GM12878 (cell line): ENCODE data around the gene EYA4. TPM values are rescaled to one million over a fixed set of nuclear protein-coding genes. Genes with fewer than 3 reads are reported as not detected.

Experiments
- ATAC-seq: fragments of 200-7000 bp; cut with Tn5 transposase; 3 replicates; pipeline ENCODE4 v1.9.1; 2020; ENCODE audit warnings: mild to moderate bottlenecking, moderate library complexity
- BruUV-seq: library from RNA; stranded (reverse); fragments of 400-500 nt; replicated peaks from 2 replicates; lab custom pipeline; 2021; lab: Mats Ljungman, UMichigan
- CTCF ChIA-PET: fragments of 300-600 bp; sonication (Branson Sonifier 250); formaldehyde crosslinking; extraction: SDS; loops from one replicate; lab custom pipeline; 2021; ENCODE audit warnings: inconsistent platforms; lab: Yijun Ruan, JAX
- POLR2A ChIA-PET: fragments of 350-600 bp; formaldehyde crosslinking; extraction: SDS; loops from one replicate; lab custom pipeline; 2021; ENCODE audit warnings: inconsistent platforms; lab: Charles Lee
- RAD21 ChIA-PET: fragments of 300-600 bp; sonication (Branson Sonifier 250); formaldehyde crosslinking; loops from one replicate; lab custom pipeline; 2023; ENCODE audit warnings: antibody characterized with exemption; ENCODE audit not compliant: unreplicated experiment; lab: Charles Lee
- SMC1A ChIA-PET: fragments of 300-600 bp; sonication (Branson Sonifier 250); formaldehyde crosslinking; loops from one replicate; lab custom pipeline; 2023; ENCODE audit not compliant: unreplicated experiment, uncharacterized antibody; lab: Charles Lee
- DNase-seq: peaks from one replicate; pipeline ENCODE4 v3.0.0-alpha.2; 2011; ENCODE audit warnings: low read depth, low spot score
- FAIRE-seq: peaks from 3 replicates; lab custom pipeline; 2011; peaks lifted over from hg19 to GRCh38; lab: Jason Lieb, UNC
- H2AFZ ChIP-seq: 2 replicates; pipeline ENCODE4 v1.6.0; 2011; ENCODE audit warnings: low read depth, low read length, control low read depth; ENCODE audit not compliant: control insufficient read depth
- H3K27ac ChIP-seq: 2 replicates; pipeline ENCODE4 v1.5.1; 2011; ENCODE audit warnings: control low read depth; ENCODE audit not compliant: control insufficient read depth, insufficient read depth
- H3K27me3 ChIP-seq, 2 experiments: replicated peaks in 1 of 2; 2 replicates each; pipeline versions ENCODE4 v1.6.0 to v1.6.1; 2011; ENCODE audit warnings: low read length in 1 of 2; ENCODE audit not compliant: control insufficient read depth in 2 of 2, insufficient read depth in 2 of 2
- H3K36me3 ChIP-seq, 2 experiments: 2 replicates each; pipeline ENCODE4 v1.5.1; 2011; ENCODE audit warnings: low read length in 1 of 2; ENCODE audit not compliant: control insufficient read depth in 2 of 2, insufficient read depth in 2 of 2
- H3K4me1 ChIP-seq: 2 replicates; pipeline ENCODE4 v1.6.1; 2011; ENCODE audit warnings: mild to moderate bottlenecking, low read length, moderate library complexity, mixed read lengths; ENCODE audit not compliant: control insufficient read depth, insufficient read depth
- H3K4me2 ChIP-seq: 2 replicates; pipeline ENCODE4 v1.6.0; 2011; ENCODE audit warnings: control low read depth; ENCODE audit not compliant: control insufficient read depth, insufficient read depth
- H3K4me3 ChIP-seq: fragments of 200-600 bp; sonication (generic); 2 replicates; pipeline ENCODE4 v1.5.1; 2016
- H3K79me2 ChIP-seq: 2 replicates; pipeline ENCODE4 v1.6.0; 2011; ENCODE audit warnings: low read length; ENCODE audit not compliant: control insufficient read depth, insufficient read depth
- H3K9ac ChIP-seq: 2 replicates; pipeline ENCODE4 v1.8.0; 2011; ENCODE audit warnings: low read length, control low read depth, mixed read lengths; ENCODE audit not compliant: control insufficient read depth, insufficient read depth
- H3K9me3 ChIP-seq: replicated peaks from 3 replicates; pipeline ENCODE4 v1.5.1; 2011; ENCODE audit warnings: mild to moderate bottlenecking, low read length; ENCODE audit not compliant: control insufficient read depth, insufficient read depth
- H4K20me1 ChIP-seq: 2 replicates; pipeline ENCODE4 v1.6.0; 2011; ENCODE audit not compliant: control insufficient read depth, insufficient read depth
- ESRRA ChIP-seq: IDR thresholded peaks from 2 replicates; pipeline ENCODE4 v1.6.1; 2012; ENCODE audit warnings: mild to moderate bottlenecking, low read length, improper control_type of control experiment
- HDGF ChIP-seq: fragments of 450-650 bp; IDR thresholded peaks from 2 replicates; pipeline ENCODE4 v1.6.1; 2016; ENCODE audit warnings: antibody characterized with exemption
- NR2C2 ChIP-seq: IDR thresholded peaks from 2 replicates; pipeline ENCODE4 v1.6.1; 2011; ENCODE audit warnings: borderline replicate concordance, low read depth; ENCODE audit not compliant: control insufficient read depth, insufficient read length
- RAD21 ChIP-seq: IDR thresholded peaks from 2 replicates; pipeline ENCODE4 v1.6.1; 2011; ENCODE audit warnings: mild to moderate bottlenecking, low read depth, low read length, moderate library complexity; ENCODE audit not compliant: insufficient read depth
- RELB ChIP-seq: fragments of 450-650 bp; IDR thresholded peaks from 2 replicates; pipeline ENCODE4 v1.6.1; 2017; ENCODE audit warnings: low read depth, mild to moderate bottlenecking, moderate library complexity
- REST ChIP-seq: IDR thresholded peaks from 2 replicates; pipeline ENCODE4 v1.6.1; 2012; ENCODE audit warnings: mild to moderate bottlenecking, low read depth, low read length
- SMAD1 ChIP-seq: fragments of 450-650 bp; IDR thresholded peaks from 2 replicates; pipeline ENCODE4 v1.6.1; 2018; ENCODE audit warnings: mild to moderate bottlenecking, low read depth; ENCODE audit not compliant: partially characterized antibody
- ZBTB4 ChIP-seq: fragments of 450-650 bp; formaldehyde crosslinking; IDR thresholded peaks from 2 replicates; pipeline ENCODE4 v1.4.0; 2022; ENCODE audit warnings: mild to moderate bottlenecking, moderate library complexity
- ZNF207 ChIP-seq: fragments of 450-650 bp; IDR thresholded peaks from 2 replicates; pipeline ENCODE4 v1.6.1; 2014; ENCODE audit warnings: antibody characterized with exemption, mild to moderate bottlenecking, borderline replicate concordance
- WGBS: methylation state at CpG from one replicate; pipeline ENCODE4 v1.1.6; 2016; ENCODE audit warnings: low lambda C conversion rate; ENCODE audit not compliant: insufficient replicate concordance, insufficient coverage; ENCODE audit errors: missing lambda C conversion rate; 5-methylcytosine and 5-hydroxymethylcytosine counted together
- in situ Hi-C: fragments of 300-500 bp; cut with MboI; formaldehyde crosslinking; loops from 9 replicates; pipeline ENCODE4 v1.14.3; 2018; ENCODE audit warnings: mixed read lengths
- intact Hi-C: fragments of 100-400 bp; cut with micrococcal nuclease; formaldehyde crosslinking; loops from one replicate; pipeline ENCODE4 v1.14.2; 2022; ENCODE audit not compliant: unreplicated experiment
- polyA plus RNA-seq, 11 experiments: library from polyadenylated mRNA; depleted of rRNA in 4 of 11; unstranded in 6 of 11; stranded (reverse) in 5 of 11; fragments of >200 nt; fragmentation: Nextera tagmentation in 4 of 11; fragmentation: Illumina TruSeq in 1 of 11; extraction: Ambion mirVana in 4 of 11; extraction: Trizol in 1 of 11; gene quantifications; 1 replicate in 1 of 11; 2 replicates in 10 of 11; pipeline versions ENCODE4 v1.2.1 to v1.2.3, GENCODE V29; 2011 to 2016; ENCODE audit warnings: inconsistent platforms in 2 of 11, missing spikeins in 2 of 11, low read depth in 1 of 11
- total RNA-seq, 4 experiments: library from RNA; depleted of rRNA in 3 of 4; stranded (reverse); fragments of >200 nt in 3 of 4; fragmentation: Illumina TruSeq in 1 of 4; extraction: Trizol in 1 of 4; gene quantifications; 2 replicates each; pipeline versions ENCODE4 v1.2.1 to v1.2.3, GENCODE V29; 2013 to 2021

Gene EYA4
- total and polyA plus RNA-seq, 10 of the 15 experiments (the other 5 are each of a cell fraction or from before 2014, with no cell fraction given): 0.02 TPM; not detected in 9

- Histone ChIP-seq H3K4me3 (no peak overlapping the region), H3K27ac (no peak overlapping the region), H3K4me1 (no peaks in the 10 kb centered on the region), H3K9ac (no peak overlapping the region), H3K27me3 (no peaks in the 10 kb centered on the region), H4K20me1 (no peaks in the 10 kb centered on the region), H3K36me3 (no peaks in the 10 kb centered on the region), H3K79me2 (no peaks in the 10 kb centered on the region), H2AFZ (no peak overlapping the region), H3K9me3 (no peaks in the 10 kb centered on the region), H3K4me2 (no peak overlapping the region)
- no peak for TF ChIP-seq HDGF
- TF ChIP-seq RAD21: no peak
- TF ChIP-seq ESRRA: no peak
- TF ChIP-seq SMAD1: no peak
- no peak for TF ChIP-seq ZNF207
- no peak for TF ChIP-seq ZBTB4
- no peak for TF ChIP-seq REST
- no peak for TF ChIP-seq NR2C2
- TF ChIP-seq RELB: no peak
- in situ Hi-C loops: no loop called here
- no peak for ATAC-seq
- ChIA-PET RAD21 (no interaction called here), CTCF (no interaction called here), POLR2A (no interaction called here), SMC1A (no interaction called here)
- intact Hi-C loops: no loop called here
- 4% methylated on average over 3 of the region's 3 CpGs for WGBS
- no peak for FAIRE-seq
- no peak for DNase-seq
- BruUV-seq: no TSS peak
Observed at GRCh38 chr6:133408543-133408942, 167.4 kb downstream of the EYA4 start.
